Measurements from ENCODE around the gene OSBPL5. TPM values are rescaled to one million over a fixed set of nuclear protein-coding genes. Genes with fewer than 3 reads are reported as not detected.

Gene OSBPL5
- total and polyA plus RNA-seq, 2 donors: 22.4 to 40.5 TPM

GRCh38 chr11:3060436-3061025, 104.6 kb downstream of the OSBPL5 start:
- no peak overlapping the region for H3K4me3 ChIP-seq (ENCODE audit: low read depth, low read length)
- DNase-seq (ENCODE audit: extremely low spot score): no peak
- 94% methylated on average over 11 of the region's 11 CpGs for WGBS
- H3K4me1 ChIP-seq (ENCODE audit: insufficient read depth): no peaks in the 10 kb centered on the region
- no peaks in the 10 kb centered on the region for H3K36me3 ChIP-seq (ENCODE audit: insufficient read depth)
- no peak overlapping the region for H3K27ac ChIP-seq (ENCODE audit: low read depth)

GRCh38 chr11:3058753-3059664, 106.1 kb downstream of the OSBPL5 start:
- no peak for DNase-seq (ENCODE audit: extremely low spot score)
- 61% methylated on average over 13 of the region's 13 CpGs for WGBS
- Histone ChIP-seq H3K4me1 (ENCODE audit: insufficient read depth) (no peaks in the 10 kb centered on the region), H3K27ac (ENCODE audit: low read depth) (no peak overlapping the region), H3K36me3 (ENCODE audit: insufficient read depth) (no peaks in the 10 kb centered on the region), H3K4me3 (ENCODE audit: low read depth, low read length) (no peak overlapping the region)

- no peaks in the 10 kb centered on the region for H3K36me3 ChIP-seq (ENCODE audit: insufficient read depth)
- no peaks in the 10 kb centered on the region for H3K4me1 ChIP-seq (ENCODE audit: insufficient read depth)
- 1% methylated on average over 68 of the region's 68 CpGs for WGBS
- DNase-seq (ENCODE audit: extremely low spot score): peak; percentile 63
- H3K27ac ChIP-seq (ENCODE audit: low read depth): peak within 1 kb of the TSS; percentile 27
- peak within 1 kb of the TSS; percentile 84 for H3K4me3 ChIP-seq (ENCODE audit: low read depth, low read length)
Observed at GRCh38 chr11:3057069-3057963, 107.8 kb downstream of the OSBPL5 start, which contains the start of gene CARS1. TSS of gene CARS1 (minus strand) at chr11:3057423. CDS start at chr11:3057367, 56 bp downstream.

GRCh38 chr11:3056296-3057068, 108.6 kb downstream of the OSBPL5 start:
- Histone ChIP-seq H3K27ac (ENCODE audit: low read depth) (no peak overlapping the region), H3K4me1 (ENCODE audit: insufficient read depth) (no peaks in the 10 kb centered on the region), H3K4me3 (ENCODE audit: low read depth, low read length) (peak overlapping the region; percentile 84), H3K36me3 (ENCODE audit: insufficient read depth) (no peaks in the 10 kb centered on the region)
- WGBS: 2% methylated on average over 29 of the region's 29 CpGs
- DNase-seq (ENCODE audit: extremely low spot score): no peak

GRCh38 chr11:3055891-3056290, 109.2 kb downstream of the OSBPL5 start:
- no peaks in the 10 kb centered on the region for H3K4me1 ChIP-seq (ENCODE audit: insufficient read depth)
- 86% methylated on average over 8 of the region's 8 CpGs for WGBS
- no peak overlapping the region for H3K4me3 ChIP-seq (ENCODE audit: low read depth, low read length)

GRCh38 chr11:3052567-3052966, 112.5 kb downstream of the OSBPL5 start:
- H3K27ac ChIP-seq (ENCODE audit: low read depth): no peak overlapping the region
- peaks cover 1% of the 10 kb centered on the region for H3K4me1 ChIP-seq (ENCODE audit: insufficient read depth)
- no peak for DNase-seq (ENCODE audit: extremely low spot score)
- 75% methylated on average over 11 of the region's 11 CpGs for WGBS
- no peaks in the 10 kb centered on the region for H3K36me3 ChIP-seq (ENCODE audit: insufficient read depth)
- H3K4me3 ChIP-seq (ENCODE audit: low read depth, low read length): no peak overlapping the region

More at GRCh38 chr11:3055891-3056290, 109.2 kb downstream of the OSBPL5 start:
- no peak for DNase-seq (ENCODE audit: extremely low spot score)
- Histone ChIP-seq H3K36me3 (ENCODE audit: insufficient read depth) (no peaks in the 10 kb centered on the region), H3K27ac (ENCODE audit: low read depth) (no peak overlapping the region)

- no peak for DNase-seq (ENCODE audit: extremely low spot score)
- no peaks in the 10 kb centered on the region for H3K36me3 ChIP-seq (ENCODE audit: insufficient read depth)
- no peak overlapping the region for H3K27ac ChIP-seq (ENCODE audit: low read depth)
- H3K4me1 ChIP-seq (ENCODE audit: insufficient read depth): peaks cover 1% of the 10 kb centered on the region
- WGBS: 52% methylated on average over 14 of the region's 14 CpGs
- H3K4me3 ChIP-seq (ENCODE audit: low read depth, low read length): no peak overlapping the region
Observed at GRCh38 chr11:3052109-3052479, 113.0 kb downstream of the OSBPL5 start.

- Histone ChIP-seq H3K4me1 (ENCODE audit: insufficient read depth) (peaks cover 1% of the 10 kb centered on the region), H3K27ac (ENCODE audit: low read depth) (no peak overlapping the region), H3K36me3 (ENCODE audit: insufficient read depth) (no peaks in the 10 kb centered on the region), H3K4me3 (ENCODE audit: low read depth, low read length) (no peak overlapping the region)
- 79% methylated on average over 13 of the region's 13 CpGs for whole genome bisulfite sequencing
- DNase-seq (ENCODE audit: extremely low spot score): no peak
Observed at GRCh38 chr11:3051196-3052108, 113.7 kb downstream of the OSBPL5 start.

GRCh38 chr11:3050386-3051195, 114.5 kb downstream of the OSBPL5 start:
- DNase-seq (ENCODE audit: extremely low spot score): no peak
- H3K4me1 ChIP-seq (ENCODE audit: insufficient read depth): peaks cover 1% of the 10 kb centered on the region
- H3K27ac ChIP-seq (ENCODE audit: low read depth): no peak overlapping the region
- no peak overlapping the region for H3K4me3 ChIP-seq (ENCODE audit: low read depth, low read length)
- H3K36me3 ChIP-seq (ENCODE audit: insufficient read depth): no peaks in the 10 kb centered on the region
- 93% methylated on average over 18 of the region's 18 CpGs for WGBS

GRCh38 chr11:3049430-3050243, 115.5 kb downstream of the OSBPL5 start:
- Histone ChIP-seq H3K4me3 (ENCODE audit: low read depth, low read length) (no peak overlapping the region), H3K4me1 (ENCODE audit: insufficient read depth) (peaks cover 1% of the 10 kb centered on the region)

GRCh38 chr11:3047637-3048036, 117.5 kb downstream of the OSBPL5 start:
- no peak for DNase-seq (ENCODE audit: extremely low spot score)
- Histone ChIP-seq H3K27ac (ENCODE audit: low read depth) (no peak overlapping the region), H3K36me3 (ENCODE audit: insufficient read depth) (no peaks in the 10 kb centered on the region), H3K4me3 (ENCODE audit: low read depth, low read length) (no peak overlapping the region), H3K4me1 (ENCODE audit: insufficient read depth) (peaks cover 1% of the 10 kb centered on the region)
- 94% methylated on average over 16 of the region's 16 CpGs for WGBS

More at GRCh38 chr11:3049430-3050243, 115.5 kb downstream of the OSBPL5 start:
- 50% methylated on average over 18 of the region's 18 CpGs for WGBS
- DNase-seq (ENCODE audit: extremely low spot score): no peak
- H3K27ac ChIP-seq (ENCODE audit: low read depth): peak overlapping the region; percentile 25
- no peaks in the 10 kb centered on the region for H3K36me3 ChIP-seq (ENCODE audit: insufficient read depth)

Measured in urinary bladder (tissue), 4 donors.